ENCODE results near the gene CORIN.

Gene CORIN

GRCh38 chr4:47836641-47837093 lies 1.2 kb downstream of the CORIN start:
- DNase-seq (ENCODE audit: low read depth in 1 of 2, low spot score in 1 of 2) = peak; percentile 14 to 25

GRCh38 chr4:47835494-47835893 lies 2.4 kb downstream of the CORIN start:
- DNase-seq (ENCODE audit: low read depth in 1 of 2, low spot score in 1 of 2) = no peak

- no peak for DNase-seq (ENCODE audit: low read depth in 1 of 2, low spot score in 1 of 2)
Observed at GRCh38 chr4:47831026-47831679, 6.7 kb downstream of the CORIN start.

- no peak for DNase-seq (ENCODE audit: low read depth in 1 of 2, low spot score in 1 of 2)
Observed at GRCh38 chr4:47830265-47831025, 7.4 kb downstream of the CORIN start.

- no peak for DNase-seq (ENCODE audit: low read depth in 1 of 2, low spot score in 1 of 2)
Observed at GRCh38 chr4:47829438-47829837, 8.4 kb downstream of the CORIN start.

GRCh38 chr4:47827343-47828047 lies 10.4 kb downstream of the CORIN start:
- DNase-seq (ENCODE audit: low read depth in 1 of 2, low spot score in 1 of 2) = no peak

- no peak for DNase-seq (ENCODE audit: low read depth in 1 of 2, low spot score in 1 of 2)
Observed at GRCh38 chr4:47824840-47825239, 13.0 kb downstream of the CORIN start.

GRCh38 chr4:47819178-47819577 lies 18.7 kb downstream of the CORIN start:
- DNase-seq (ENCODE audit: low read depth in 1 of 2, low spot score in 1 of 2) = no peak

- DNase-seq (ENCODE audit: low read depth in 1 of 2, low spot score in 1 of 2) = no peak
Observed at GRCh38 chr4:47817275-47817674, 20.6 kb downstream of the CORIN start.

GRCh38 chr4:47816748-47817147 lies 21.1 kb downstream of the CORIN start:
- no peak for DNase-seq (ENCODE audit: low read depth in 1 of 2, low spot score in 1 of 2)

- DNase-seq (ENCODE audit: low read depth in 1 of 2, low spot score in 1 of 2) = no peak
Observed at GRCh38 chr4:47814618-47815295, 23.1 kb downstream of the CORIN start.

- DNase-seq (ENCODE audit: low read depth in 1 of 2, low spot score in 1 of 2) = no peak
Observed at GRCh38 chr4:47809654-47810203, 28.1 kb downstream of the CORIN start.

GRCh38 chr4:47804598-47804997 lies 33.3 kb downstream of the CORIN start:
- no peak for DNase-seq (ENCODE audit: low read depth in 1 of 2, low spot score in 1 of 2)

GRCh38 chr4:47801481-47802002 lies 36.3 kb downstream of the CORIN start:
- no peak for DNase-seq (ENCODE audit: low read depth in 1 of 2, low spot score in 1 of 2)

- no peak for DNase-seq (ENCODE audit: low read depth in 1 of 2, low spot score in 1 of 2)
Observed at GRCh38 chr4:47798165-47798564, 39.7 kb downstream of the CORIN start.

- DNase-seq (ENCODE audit: low read depth in 1 of 2, low spot score in 1 of 2) = no peak
Observed at GRCh38 chr4:47791965-47792364, 45.9 kb downstream of the CORIN start.

GRCh38 chr4:47790105-47790504 lies 47.8 kb downstream of the CORIN start:
- no peak for DNase-seq (ENCODE audit: low read depth in 1 of 2, low spot score in 1 of 2)

GRCh38 chr4:47788126-47788525 lies 49.7 kb downstream of the CORIN start:
- no peak for DNase-seq (ENCODE audit: low read depth in 1 of 2, low spot score in 1 of 2)

- DNase-seq (ENCODE audit: low read depth in 1 of 2, low spot score in 1 of 2) = no peak
Observed at GRCh38 chr4:47786958-47787370, 50.9 kb downstream of the CORIN start.

- DNase-seq (ENCODE audit: low read depth in 1 of 2, low spot score in 1 of 2) = no peak
Observed at GRCh38 chr4:47785153-47785552, 52.7 kb downstream of the CORIN start.

GRCh38 chr4:47784222-47784621 lies 53.6 kb downstream of the CORIN start:
- no peak for DNase-seq (ENCODE audit: low read depth in 1 of 2, low spot score in 1 of 2)

Measured in activated T-helper 1 cell treated with anti-CD3 and anti-CD28 coated beads, Interleukin-2, amount 50 U/mL, for 16 hours (primary cell).